ENCODE measurements around the gene AUH. TPM values are rescaled to one million over a fixed set of nuclear protein-coding genes. Genes with fewer than 3 reads are reported as not detected.

AUH gene
- total RNA-seq, 1 experiment from 2014 or later, result 29.2 TPM

DNA sequence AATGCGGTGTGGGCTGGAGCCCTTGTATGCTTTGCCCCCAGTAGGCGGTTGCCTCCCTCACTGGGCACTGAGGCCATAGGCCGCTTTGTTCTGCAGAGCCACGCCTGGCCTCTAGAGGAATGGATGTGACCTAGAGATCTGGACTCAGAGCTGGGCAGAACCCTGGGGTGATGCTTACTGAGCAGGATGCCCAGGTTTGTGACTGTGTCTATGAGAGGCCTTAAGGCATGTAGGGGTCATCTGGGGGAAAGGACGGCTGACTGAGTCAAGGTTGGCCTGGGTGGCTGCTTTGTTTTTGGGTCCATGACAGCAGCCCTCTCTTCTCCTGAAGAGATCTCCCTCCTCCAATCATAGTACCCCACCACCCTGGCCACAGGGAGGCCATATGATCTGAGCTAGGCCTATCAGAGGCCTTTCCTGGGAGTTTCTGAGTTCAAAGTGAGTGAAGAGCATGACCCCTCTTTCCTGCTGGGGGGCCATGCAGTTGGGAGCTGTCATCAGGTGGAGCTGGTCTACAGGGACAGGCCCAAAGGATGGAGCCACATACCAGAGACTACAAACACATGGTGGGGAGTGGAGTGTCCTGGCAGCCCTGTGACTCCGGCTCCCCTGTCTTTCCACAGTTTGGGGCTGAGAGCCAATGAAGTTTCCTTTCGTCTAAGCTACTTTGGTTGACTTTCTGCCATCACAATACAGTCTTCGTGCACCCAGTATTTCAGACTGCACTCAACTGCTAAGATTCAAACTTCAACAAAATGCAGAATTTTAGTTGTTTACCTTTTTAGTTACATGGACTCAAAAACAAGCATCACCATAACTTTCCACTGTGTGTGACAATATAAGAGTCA lies 165.4 kb downstream of the AUH start:
- H3K9me2 ChIP-seq (replicated peaks; ENCODE audit: insufficient read depth, low read length), result no peaks in the 10 kb centered on the region
- H3K4me3 ChIP-seq (ENCODE audit: low read length), result no peak overlapping the region
- no peaks in the 10 kb centered on the region for H3K9me3 ChIP-seq (ENCODE audit: low read length)
- H2AFZ ChIP-seq (ENCODE audit: low read length), result no peak overlapping the region
- no peak overlapping the region for H3K9ac ChIP-seq (ENCODE audit: low read length)
- no peak overlapping the region for H3K27ac ChIP-seq (ENCODE audit: low read length)
- H3K79me2 ChIP-seq (ENCODE audit: low read length), result no peaks in the 10 kb centered on the region
- no peak for DNase-seq
- no peaks in the 10 kb centered on the region for H3K36me3 ChIP-seq (ENCODE audit: insufficient read depth, low read length)
- H3K4me1 ChIP-seq (ENCODE audit: low read length), result peaks cover 17% of the 10 kb centered on the region
- no peak overlapping the region for H3K4me2 ChIP-seq (ENCODE audit: low read depth, low read length, poor library complexity, severe bottlenecking)
- no peaks in the 10 kb centered on the region for H3K27me3 ChIP-seq (ENCODE audit: low read length)
- H4K20me1 ChIP-seq (ENCODE audit: insufficient read depth, low read depth, low read length), result no peaks in the 10 kb centered on the region

- Histone ChIP-seq H3K4me2 (ENCODE audit: low read depth, low read length, poor library complexity, severe bottlenecking) (no peak overlapping the region), H4K20me1 (ENCODE audit: insufficient read depth, low read depth, low read length) (no peaks in the 10 kb centered on the region), H3K4me3 (ENCODE audit: low read length) (no peak overlapping the region), H3K27ac (ENCODE audit: low read length) (no peak overlapping the region), H3K27me3 (ENCODE audit: low read length) (no peaks in the 10 kb centered on the region), H2AFZ (ENCODE audit: low read length) (no peak overlapping the region), H3K9me3 (ENCODE audit: low read length) (no peaks in the 10 kb centered on the region), H3K36me3 (ENCODE audit: insufficient read depth, low read length) (no peaks in the 10 kb centered on the region), H3K79me2 (ENCODE audit: low read length) (no peaks in the 10 kb centered on the region), H3K4me1 (ENCODE audit: low read length) (peaks cover 17% of the 10 kb centered on the region), H3K9me2 (replicated peaks; ENCODE audit: insufficient read depth, low read length) (no peaks in the 10 kb centered on the region), H3K9ac (ENCODE audit: low read length) (no peak overlapping the region)
- no peak for DNase-seq
Measured at GRCh38 chr9:91195372-91196012, 166.2 kb downstream of the AUH start.

GRCh38 chr9:91193658-91194391 lies 167.9 kb downstream of the AUH start:
- Histone ChIP-seq H2AFZ (ENCODE audit: low read length) (peak overlapping the region; percentile 90), H3K79me2 (ENCODE audit: low read length) (no peaks in the 10 kb centered on the region), H3K9ac (ENCODE audit: low read length) (peak overlapping the region; percentile 66), H3K4me1 (ENCODE audit: low read length) (peaks cover 17% of the 10 kb centered on the region), H3K9me3 (ENCODE audit: low read length) (no peaks in the 10 kb centered on the region), H3K4me3 (ENCODE audit: low read length) (peak overlapping the region; percentile 63), H3K9me2 (replicated peaks; ENCODE audit: insufficient read depth, low read length) (no peaks in the 10 kb centered on the region), H3K36me3 (ENCODE audit: insufficient read depth, low read length) (no peaks in the 10 kb centered on the region), H3K27ac (ENCODE audit: low read length) (no peak overlapping the region), H3K27me3 (ENCODE audit: low read length) (no peaks in the 10 kb centered on the region; the same call in 1 of the 2 replicates), H3K4me2 (ENCODE audit: low read depth, low read length, poor library complexity, severe bottlenecking) (peak overlapping the region; percentile 74), H4K20me1 (ENCODE audit: insufficient read depth, low read depth, low read length) (no peaks in the 10 kb centered on the region)
- DNase-seq, result peak; percentile 80

GRCh38 chr9:91193087-91193657 lies 168.5 kb downstream of the AUH start:
- peak; percentile 51 for DNase-seq
- H3K36me3 ChIP-seq (ENCODE audit: insufficient read depth, low read length), result no peaks in the 10 kb centered on the region
- no peak overlapping the region for H3K27ac ChIP-seq (ENCODE audit: low read length)
- peaks cover 17% of the 10 kb centered on the region for H3K4me1 ChIP-seq (ENCODE audit: low read length)
- H4K20me1 ChIP-seq (ENCODE audit: insufficient read depth, low read depth, low read length), result no peaks in the 10 kb centered on the region
- H3K9me3 ChIP-seq (ENCODE audit: low read length), result no peaks in the 10 kb centered on the region
- peak overlapping the region; percentile 90 for H2AFZ ChIP-seq (ENCODE audit: low read length)
- peak overlapping the region; percentile 63 for H3K4me3 ChIP-seq (ENCODE audit: low read length)
- no peaks in the 10 kb centered on the region for H3K79me2 ChIP-seq (ENCODE audit: low read length)
- no peaks in the 10 kb centered on the region; the same call in 1 of the 2 replicates for H3K27me3 ChIP-seq (ENCODE audit: low read length)
- peak overlapping the region; percentile 74 for H3K4me2 ChIP-seq (ENCODE audit: low read depth, low read length, poor library complexity, severe bottlenecking)
- H3K9ac ChIP-seq (ENCODE audit: low read length), result peak overlapping the region; percentile 66
- no peaks in the 10 kb centered on the region for H3K9me2 ChIP-seq (replicated peaks; ENCODE audit: insufficient read depth, low read length)

DNA sequence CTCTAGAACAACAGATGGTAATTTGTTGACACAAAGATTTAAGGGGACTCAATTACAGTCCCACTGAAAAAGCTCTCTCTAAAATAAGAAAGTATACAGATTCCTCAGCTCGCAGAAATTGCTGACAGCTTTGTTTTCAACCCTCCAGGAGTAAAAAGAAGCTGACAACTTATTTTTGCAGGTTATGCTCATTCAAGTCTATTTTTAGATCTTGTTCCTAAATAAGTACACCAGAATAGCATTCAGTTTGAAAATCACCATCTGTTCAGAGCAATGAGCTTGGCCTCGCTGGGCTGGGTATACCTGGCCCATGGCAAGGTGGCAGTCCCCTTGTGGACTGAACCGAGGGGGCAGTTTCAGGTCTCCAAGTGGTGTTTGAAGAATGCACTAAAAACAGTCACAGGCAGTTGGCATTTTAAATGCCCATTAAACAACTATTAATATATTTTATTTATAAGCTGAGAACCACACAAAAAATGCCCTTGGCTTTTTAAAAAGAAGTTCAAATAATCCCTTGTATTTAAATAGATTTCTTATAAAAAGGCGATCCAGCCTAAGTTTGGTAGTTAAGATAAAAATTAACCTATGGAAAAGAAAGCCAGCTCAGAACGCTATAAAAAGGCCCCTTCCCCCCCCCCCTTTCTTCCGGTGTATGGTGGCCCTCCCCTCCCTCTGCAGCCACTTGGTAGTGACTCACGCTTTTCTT lies 169.2 kb downstream of the AUH start:
- Histone ChIP-seq H3K4me1 (ENCODE audit: low read length) (peaks cover 17% of the 10 kb centered on the region), H3K36me3 (ENCODE audit: insufficient read depth, low read length) (no peaks in the 10 kb centered on the region), H3K9me3 (ENCODE audit: low read length) (no peaks in the 10 kb centered on the region), H3K9me2 (replicated peaks; ENCODE audit: insufficient read depth, low read length) (no peaks in the 10 kb centered on the region), H3K4me3 (ENCODE audit: low read length) (peak overlapping the region; percentile 63; the same call in 1 of the 2 replicates), H3K27me3 (ENCODE audit: low read length) (no peaks in the 10 kb centered on the region; the same call in 1 of the 2 replicates), H3K79me2 (ENCODE audit: low read length) (no peaks in the 10 kb centered on the region), H3K4me2 (ENCODE audit: low read depth, low read length, poor library complexity, severe bottlenecking) (peak overlapping the region; percentile 74), H3K9ac (ENCODE audit: low read length) (no peak overlapping the region; the same call in 1 of the 2 replicates), H2AFZ (ENCODE audit: low read length) (no peak overlapping the region; the same call in 1 of the 2 replicates), H3K27ac (ENCODE audit: low read length) (no peak overlapping the region), H4K20me1 (ENCODE audit: insufficient read depth, low read depth, low read length) (no peaks in the 10 kb centered on the region)
- DNase-seq, result no peak

- Histone ChIP-seq H3K36me3 (ENCODE audit: insufficient read depth, low read length) (no peaks in the 10 kb centered on the region), H3K9ac (ENCODE audit: low read length) (no peak overlapping the region), H4K20me1 (ENCODE audit: insufficient read depth, low read depth, low read length) (no peaks in the 10 kb centered on the region), H3K4me3 (ENCODE audit: low read length) (no peak overlapping the region), H3K79me2 (ENCODE audit: low read length) (no peaks in the 10 kb centered on the region), H2AFZ (ENCODE audit: low read length) (no peak overlapping the region), H3K9me2 (replicated peaks; ENCODE audit: insufficient read depth, low read length) (no peaks in the 10 kb centered on the region), H3K4me1 (ENCODE audit: low read length) (peaks cover 17% of the 10 kb centered on the region), H3K9me3 (ENCODE audit: low read length) (no peaks in the 10 kb centered on the region), H3K27ac (ENCODE audit: low read length) (no peak overlapping the region), H3K27me3 (ENCODE audit: low read length) (no peaks in the 10 kb centered on the region; the same call in 1 of the 2 replicates), H3K4me2 (ENCODE audit: low read depth, low read length, poor library complexity, severe bottlenecking) (no peak overlapping the region)
- DNase-seq, result no peak
Measured at GRCh38 chr9:91191411-91192380, 170.0 kb downstream of the AUH start.

GRCh38 chr9:91190062-91190461 lies 171.7 kb downstream of the AUH start:
- DNase-seq, result no peak
- no peak overlapping the region for H3K9ac ChIP-seq (ENCODE audit: low read length)
- no peaks in the 10 kb centered on the region for H3K9me2 ChIP-seq (replicated peaks; ENCODE audit: insufficient read depth, low read length)
- no peak overlapping the region for H3K4me3 ChIP-seq (ENCODE audit: low read length)
- peaks cover 17% of the 10 kb centered on the region for H3K4me1 ChIP-seq (ENCODE audit: low read length)
- H3K79me2 ChIP-seq (ENCODE audit: low read length), result no peaks in the 10 kb centered on the region
- no peaks in the 10 kb centered on the region for H3K9me3 ChIP-seq (ENCODE audit: low read length)
- no peak overlapping the region for H3K4me2 ChIP-seq (ENCODE audit: low read depth, low read length, poor library complexity, severe bottlenecking)
- H2AFZ ChIP-seq (ENCODE audit: low read length), result no peak overlapping the region
- no peaks in the 10 kb centered on the region; the same call in 1 of the 2 replicates for H3K27me3 ChIP-seq (ENCODE audit: low read length)
- H3K36me3 ChIP-seq (ENCODE audit: insufficient read depth, low read length), result no peaks in the 10 kb centered on the region
- no peak overlapping the region for H3K27ac ChIP-seq (ENCODE audit: low read length)
- H4K20me1 ChIP-seq (ENCODE audit: insufficient read depth, low read depth, low read length), result no peaks in the 10 kb centered on the region

Measured in Karpas-422 (cell line).